Measurements from ENCODE around the gene PVALEF.

The PVALEF gene

GRCh38 chr17:81163703-81164370 is 1.5 kb upstream of the PVALEF start:
- DNase-seq: no peak

GRCh38 chr17:81164371-81165245 is 699 bp upstream of the PVALEF start:
- no peak for DNase-seq

GRCh38 chr17:81166033-81166492 is 756 bp downstream of the PVALEF start, which contains the start of gene AATK:
AATK (minus strand) TSS chr17:81166221; CDS start chr17:81165992, 229 bp downstream.
- no peak for DNase-seq

GRCh38 chr17:81167194-81167524 is 1.9 kb downstream of the PVALEF start:
- DNase-seq: no peak

GRCh38 chr17:81167638-81168037 is 2.3 kb downstream of the PVALEF start:
- no peak for DNase-seq

- no peak for DNase-seq
Measured at GRCh38 chr17:81169870-81170309, 4.6 kb downstream of the PVALEF start.

GRCh38 chr17:81170727-81171494 is 5.6 kb downstream of the PVALEF start:
- no peak for DNase-seq

GRCh38 chr17:81171941-81172340 is 6.6 kb downstream of the PVALEF start:
- no peak for DNase-seq

- DNase-seq: no peak
Measured at GRCh38 chr17:81173052-81173761, 7.9 kb downstream of the PVALEF start.

- no peak for DNase-seq
Measured at GRCh38 chr17:81173762-81174155, 8.5 kb downstream of the PVALEF start.

GRCh38 chr17:81176666-81177065 is 11.4 kb downstream of the PVALEF start:
- DNase-seq: no peak

GRCh38 chr17:81178136-81179091 is 13.1 kb downstream of the PVALEF start:
- no peak for DNase-seq

GRCh38 chr17:81179220-81179619 is 13.9 kb downstream of the PVALEF start:
- DNase-seq: no peak

GRCh38 chr17:81179861-81180260 is 14.6 kb downstream of the PVALEF start:
- no peak for DNase-seq

- DNase-seq: no peak
Measured at GRCh38 chr17:81180836-81181810, 15.8 kb downstream of the PVALEF start.

- DNase-seq: no peak
Measured at GRCh38 chr17:81181811-81182185, 16.5 kb downstream of the PVALEF start.

- no peak for DNase-seq
Measured at GRCh38 chr17:81182596-81182995, 17.3 kb downstream of the PVALEF start.

- DNase-seq: no peak
Measured at GRCh38 chr17:81183316-81183715, 18.0 kb downstream of the PVALEF start.

GRCh38 chr17:81183807-81184206 is 18.5 kb downstream of the PVALEF start:
- DNase-seq: no peak

GRCh38 chr17:81184555-81184954 is 19.2 kb downstream of the PVALEF start:
- DNase-seq: no peak
